ENCODE data around the gene HSPA12A.

Gene HSPA12A

DNA sequence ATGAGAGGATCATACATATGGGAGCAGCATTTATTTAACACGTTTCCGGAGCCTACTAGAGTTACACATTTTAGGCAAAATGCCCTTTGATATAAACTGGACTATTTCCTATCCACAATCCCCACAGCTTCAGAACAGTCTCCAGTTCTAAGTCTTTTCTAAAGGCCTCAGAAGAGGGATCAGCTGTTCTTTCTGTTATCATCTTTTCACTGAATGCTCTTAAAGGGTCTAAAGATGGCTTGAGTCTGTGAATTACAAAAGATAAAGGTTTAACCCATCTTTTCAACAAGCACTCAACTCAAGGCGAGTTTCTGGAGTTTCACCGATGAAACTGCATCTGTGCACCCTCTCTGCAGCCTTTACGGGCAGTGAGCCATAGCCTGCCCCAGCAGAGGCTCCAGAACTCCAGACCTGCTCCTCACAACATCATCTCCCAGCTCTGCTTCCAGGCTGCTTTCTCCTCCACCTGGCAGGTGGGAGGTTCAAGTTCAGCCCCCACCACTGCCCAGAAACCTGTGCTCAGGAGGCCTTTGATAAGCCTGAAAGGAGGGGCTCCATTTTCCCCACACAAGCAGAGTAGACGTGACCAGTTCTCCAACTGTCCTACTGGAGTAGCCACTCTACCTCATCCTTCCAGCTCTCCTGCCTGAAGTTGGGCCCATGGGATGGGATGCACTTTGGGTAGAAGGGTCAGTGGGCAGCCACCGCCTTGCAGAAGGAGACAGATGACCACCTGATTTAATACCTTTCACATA lies 53.4 kb downstream of the HSPA12A start:
- no peak for DNase-seq

DNA sequence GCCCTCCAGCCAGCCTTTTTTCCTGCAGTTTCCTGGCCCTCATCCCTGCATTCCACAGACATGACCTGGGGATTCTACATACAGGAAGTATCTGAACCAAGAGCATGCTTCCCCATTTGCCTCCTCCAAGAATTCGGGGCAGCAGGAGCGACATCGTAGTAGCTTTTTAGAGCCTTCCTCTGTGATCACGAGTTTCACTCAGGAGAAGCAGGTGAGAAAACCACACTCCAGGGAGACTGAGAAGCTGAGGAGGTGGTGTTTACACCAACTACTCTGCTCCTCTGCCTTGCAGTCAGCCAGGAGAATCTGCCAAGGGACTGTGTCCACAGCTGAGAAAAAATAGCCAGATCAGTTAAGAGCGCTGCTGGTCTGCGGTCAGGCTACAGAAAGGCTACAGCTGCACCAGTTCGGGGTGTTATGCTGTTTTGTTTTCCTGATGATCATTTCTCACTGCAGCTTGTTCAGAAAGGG lies 54.1 kb downstream of the HSPA12A start:
- no peak for DNase-seq

DNA sequence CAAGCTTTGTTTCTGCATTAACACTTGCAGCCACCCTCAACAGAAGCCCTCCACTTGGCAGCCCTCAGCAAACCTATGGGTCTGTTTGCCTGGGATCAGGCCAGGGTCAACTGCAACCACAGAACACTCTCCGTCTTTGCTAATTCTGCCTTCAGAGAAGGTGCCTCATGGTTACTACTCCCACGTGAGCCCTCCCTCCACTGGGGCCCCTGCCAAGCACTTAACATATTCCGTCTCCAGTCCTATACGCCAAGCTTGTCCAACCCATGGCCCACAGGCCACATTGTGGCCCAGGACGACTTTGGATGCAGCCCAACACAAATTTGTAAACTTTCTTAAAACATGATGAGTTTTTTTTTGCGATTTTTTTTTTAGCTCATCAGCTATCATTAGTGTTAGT lies 54.7 kb downstream of the HSPA12A start:
- DNase-seq = no peak

GRCh38 chr10:116686632-116687031 lies 55.7 kb downstream of the HSPA12A start:
- no peak for DNase-seq

GRCh38 chr10:116685807-116686206 lies 56.6 kb downstream of the HSPA12A start:
- no peak for DNase-seq

DNA sequence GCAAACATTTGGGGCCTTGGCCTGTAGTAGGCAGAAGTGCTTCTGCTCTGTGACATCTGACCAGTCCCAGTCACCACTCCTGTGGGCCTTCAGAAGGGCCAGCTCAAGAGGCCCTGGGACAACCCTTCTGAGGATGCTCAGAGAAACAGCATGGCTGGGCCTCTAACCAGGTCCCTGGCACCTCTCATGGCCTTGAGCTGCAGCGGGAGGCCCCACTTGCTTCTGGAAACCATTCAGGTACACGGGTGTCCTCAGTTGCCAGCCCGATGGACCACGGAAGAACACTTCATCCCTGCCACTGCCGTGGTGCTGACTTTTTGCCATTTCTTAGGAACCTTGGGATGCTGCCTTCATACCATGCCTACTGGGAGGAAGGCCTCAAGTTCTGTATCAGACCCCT lies 57.6 kb downstream of the HSPA12A start:
- no peak for DNase-seq

- no peak for DNase-seq
Measured at GRCh38 chr10:116683821-116684220, 58.5 kb downstream of the HSPA12A start.

GRCh38 chr10:116683166-116683565 lies 59.2 kb downstream of the HSPA12A start:
- no peak for DNase-seq

DNA sequence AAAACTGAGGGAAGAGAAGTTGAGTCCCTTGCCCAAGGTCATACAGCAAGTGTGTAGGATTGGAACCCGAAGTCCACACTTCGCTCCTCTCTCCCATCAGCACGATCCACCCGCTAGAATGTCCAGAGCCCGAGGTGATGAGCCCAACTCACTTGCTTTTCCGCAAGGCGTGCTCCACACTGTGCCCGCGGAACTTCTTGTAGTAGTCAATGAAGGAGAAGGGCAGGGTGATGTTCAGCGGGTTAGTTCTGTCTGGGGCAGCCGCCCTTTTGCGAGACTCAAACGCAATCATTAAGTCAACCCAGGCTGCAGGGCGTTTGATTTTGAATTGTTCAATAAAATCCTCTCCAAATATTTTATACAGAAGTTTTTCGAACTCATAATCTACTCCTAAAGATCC lies 63.0 kb downstream of the HSPA12A start:
- DNase-seq = no peak

GRCh38 chr10:116676633-116677032 lies 65.7 kb downstream of the HSPA12A start:
- no peak for DNase-seq

DNA sequence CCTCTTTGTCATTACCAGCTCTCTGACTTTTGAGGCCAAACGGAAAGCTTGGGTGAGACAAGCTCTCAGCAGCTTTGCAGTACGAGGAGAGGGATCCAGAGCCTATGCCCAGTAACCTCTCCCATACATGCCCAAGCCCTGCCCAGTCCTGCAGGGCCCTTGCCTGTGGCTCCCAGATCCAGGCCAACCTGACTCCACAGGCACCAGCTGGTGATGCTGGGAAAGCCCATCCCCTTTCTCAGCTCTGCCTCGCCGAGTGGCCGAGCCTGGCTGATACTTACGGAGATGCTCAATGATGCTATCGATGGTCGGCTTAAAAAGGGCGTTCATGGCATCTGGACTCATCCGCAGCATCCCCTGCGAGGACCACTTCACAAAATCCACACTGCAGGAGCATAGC lies 66.2 kb downstream of the HSPA12A start:
- no peak for DNase-seq

GRCh38 chr10:116674901-116675423 lies 67.4 kb downstream of the HSPA12A start:
- DNase-seq = no peak

GRCh38 chr10:116673866-116674265 lies 68.5 kb downstream of the HSPA12A start:
- DNase-seq = no peak

GRCh38 chr10:116672891-116673290 lies 69.5 kb downstream of the HSPA12A start:
- DNase-seq = no peak

DNA sequence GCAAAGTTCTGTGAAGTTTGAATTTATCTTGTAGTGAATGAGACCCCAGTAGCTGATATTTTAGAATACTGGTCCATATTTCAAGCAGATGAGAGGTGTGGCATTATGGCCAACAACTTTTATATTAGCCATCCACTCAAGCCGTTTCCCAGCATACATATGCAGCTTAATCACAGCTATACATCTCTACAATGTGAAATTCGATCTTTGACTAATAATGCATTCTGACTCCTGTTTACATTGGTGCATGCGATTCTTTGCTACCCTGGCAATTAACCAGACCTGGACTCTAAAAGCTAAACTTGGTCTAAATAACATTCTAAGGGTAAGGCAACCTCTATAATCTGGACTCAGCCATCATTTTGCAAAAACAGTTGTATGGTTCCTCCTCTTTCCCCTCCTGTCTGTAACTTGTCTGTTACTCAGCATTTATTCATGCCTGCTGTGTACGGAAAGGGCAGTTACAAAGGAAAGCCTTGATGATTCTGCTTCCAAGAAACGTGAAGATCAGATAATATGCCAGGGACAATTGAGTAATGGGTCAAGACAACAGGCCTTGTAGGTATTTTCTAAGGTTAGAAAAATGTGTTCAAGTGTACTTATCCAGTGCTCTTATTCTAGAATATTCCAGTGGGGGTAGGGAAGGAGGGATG lies 71.0 kb downstream of the HSPA12A start:
- no peak for DNase-seq

DNA sequence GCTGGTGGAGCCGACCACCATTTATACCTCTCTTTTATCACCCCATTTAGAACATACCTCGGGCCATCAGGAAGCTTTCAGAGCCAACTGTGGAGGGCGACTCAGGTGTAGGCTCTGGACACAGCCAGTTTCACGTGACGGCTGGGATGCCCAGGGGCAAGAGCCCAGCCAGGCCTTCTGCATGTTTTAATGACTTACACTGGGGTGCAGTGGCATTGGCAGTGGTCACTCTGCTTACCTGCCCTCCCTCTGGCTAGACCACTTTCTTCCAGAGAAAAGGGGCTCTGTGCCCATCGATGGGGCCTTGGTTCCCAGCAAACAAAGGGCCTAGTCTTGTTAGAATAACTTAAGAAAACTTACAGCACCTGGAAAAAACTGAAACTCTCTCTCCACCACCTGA lies 71.7 kb downstream of the HSPA12A start:
- DNase-seq = no peak

GRCh38 chr10:116669832-116670644 lies 72.3 kb downstream of the HSPA12A start:
- DNase-seq = no peak

- DNase-seq = no peak
Measured at GRCh38 chr10:116669080-116669479, 73.3 kb downstream of the HSPA12A start.

- DNase-seq = no peak
Measured at GRCh38 chr10:116668446-116668845, 73.9 kb downstream of the HSPA12A start.

GRCh38 chr10:116668018-116668417 lies 74.3 kb downstream of the HSPA12A start:
- DNase-seq = no peak

GRCh38 chr10:116667484-116667883 lies 74.9 kb downstream of the HSPA12A start:
- DNase-seq = no peak

DNA sequence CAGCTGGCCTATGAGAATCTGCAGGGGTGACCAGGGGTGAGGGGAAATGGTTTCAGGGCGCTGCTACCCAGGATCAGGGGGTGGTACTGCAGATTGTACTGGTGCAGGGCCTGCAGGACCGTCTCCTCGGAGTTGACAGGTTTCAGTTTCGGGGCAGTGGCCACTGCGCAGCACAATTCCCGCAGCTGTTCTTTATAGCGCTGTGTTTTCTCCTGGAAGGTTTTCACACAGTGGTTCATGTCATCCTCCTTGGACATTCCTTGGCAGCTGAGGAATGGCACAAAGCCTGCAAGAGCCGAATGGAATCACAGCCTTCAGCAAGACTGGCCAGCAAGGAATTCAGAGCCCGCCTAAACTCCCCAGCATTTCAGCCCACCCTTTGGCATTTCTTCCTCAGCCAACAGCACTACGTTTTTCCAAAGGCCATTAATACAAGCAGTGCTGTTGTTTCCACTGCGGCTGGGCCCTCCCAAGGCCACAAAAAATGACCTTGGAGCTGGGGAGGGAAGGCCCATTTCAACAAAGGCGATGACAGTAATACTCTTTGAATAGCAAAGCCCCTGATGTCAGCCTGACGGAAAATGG lies 76.7 kb downstream of the HSPA12A start:
- DNase-seq = no peak

DNA sequence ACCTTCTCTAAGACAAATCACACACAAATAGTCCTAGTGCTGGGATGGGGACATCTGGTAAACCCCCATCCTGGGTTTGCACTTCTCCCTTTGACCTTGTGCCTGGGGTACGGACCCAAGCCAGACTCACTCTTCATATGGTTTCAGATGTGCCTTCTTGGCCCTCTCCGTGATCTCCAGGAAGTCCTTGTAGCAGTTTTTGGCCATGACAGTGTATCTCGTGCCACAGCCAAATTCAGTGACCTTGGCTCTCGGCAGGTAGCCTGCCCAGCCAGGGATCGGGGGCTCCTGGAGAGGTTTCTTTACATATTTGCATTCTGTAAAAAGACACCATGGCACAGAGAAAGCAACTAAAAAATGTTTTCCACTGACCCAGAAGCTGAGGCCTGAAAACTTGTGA lies 77.7 kb downstream of the HSPA12A start:
- DNase-seq = no peak
